ENCODE results near the gene MORN3. TPM values are rescaled to one million over a fixed set of nuclear protein-coding genes. Genes with fewer than 3 reads are reported as not detected.
A peak's percentile ranks its signal among the peaks of the same experiment; 100 is the strongest.
"Not testable (repeated sequence)": the region's sequence is repeated elsewhere in the genome, so short reads cannot be mapped to it uniquely, and the experiment has no call there.

MORN3 gene
- polyA plus RNA-seq, 2 of the 4 experiments (the other 2 are of a cell fraction): 0.17 to 0.47 TPM

- Histone ChIP-seq H3K4me1 (peaks cover 6% of the 10 kb centered on the region; the same call in 1 of the 3 replicates), H3K4me2 (no peak overlapping the region), H3K27ac (no peak overlapping the region), H3K9me3 (no peaks in the 10 kb centered on the region), H3K4me3 (no peak overlapping the region)
- WGBS (ENCODE audit: missing lambda C conversion rate): 98% methylated on average over 2 of the region's 2 CpGs
- FAIRE-seq (no peak), ATAC-seq (no peak), DNase-seq (ENCODE audit: low read depth in 1 of 2, low spot score in 1 of 2) (no peak)
- ChIA-PET POLR2A (no interaction called here), CTCF (interaction anchor here (0.6 to 26.7 kb wide), 7 partner anchors 9 to 510 kb away, joined by 3 to 509 read pairs (median 5); partner anchors contain the start of gene RHOF)
- TF ChIP-seq TFCP2L1 (CRISPR knock-in tag; IDR thresholded peaks at IDR 0.05): no peak
These were observed 20.0 kb upstream of the MORN3 start for GRCh38 chr12:121689430-121689829.

DNA sequence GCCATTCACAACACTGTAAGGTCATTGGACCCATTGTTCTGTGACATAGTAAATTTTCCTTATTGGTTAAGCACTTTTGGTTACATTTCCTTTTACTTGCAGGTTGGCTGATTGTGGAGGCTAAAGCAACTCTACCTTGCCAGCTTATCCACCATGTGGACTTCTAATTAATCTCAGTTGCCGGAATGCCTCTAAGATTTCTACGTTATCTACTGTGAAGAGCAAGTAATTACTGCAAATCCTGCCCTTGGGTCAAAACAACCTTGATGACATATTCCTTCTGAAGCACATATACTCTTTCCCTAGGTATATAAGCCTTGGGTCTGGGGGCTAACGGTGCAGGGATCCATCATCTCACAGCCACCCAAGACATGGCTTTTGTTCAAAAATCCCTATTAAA is 19.5 kb upstream of the MORN3 start:
- H3K4me3 ChIP-seq: no peak overlapping the region
- ChIA-PET POLR2A (no interaction called here), CTCF (interaction anchor here (2.0 to 26.7 kb wide), 3 partner anchors 9 to 106 kb away, joined by 9 to 509 read pairs (median 322); partner anchors contain the start of gene RHOF)
- WGBS (ENCODE audit: missing lambda C conversion rate): 90% methylated on average over 3 of the region's 3 CpGs
- no peak overlapping the region for H3K4me2 ChIP-seq
- TF ChIP-seq ESRRA (IDR thresholded peaks at IDR 0.05; ENCODE audit: borderline replicate concordance, low read length) (no peak), RNF2 (IDR thresholded peaks at IDR 0.05; ENCODE audit: borderline replicate concordance, low read depth) (no peak), EHMT2 (IDR thresholded peaks at IDR 0.05; ENCODE audit: low read depth) (no peak), CBX2 (IDR thresholded peaks at IDR 0.05; ENCODE audit: borderline replicate concordance, low read depth) (no peak), KDM1A (IDR thresholded peaks at IDR 0.05; ENCODE audit: low read depth) (no peak), FOSB (CRISPR knock-in tag; IDR thresholded peaks at IDR 0.05) (no peak), EP300 (IDR thresholded peaks at IDR 0.05) (no peak), CEBPB (IDR thresholded peaks at IDR 0.05) (no peak), FOSL2 (IDR thresholded peaks at IDR 0.05) (no peak), FOSL2 (CRISPR knock-in tag; IDR thresholded peaks at IDR 0.05) (no peak)
- DNase-seq (ENCODE audit: low read depth in 1 of 2, low spot score in 1 of 2): no peak
- no peak overlapping the region for H3K27ac ChIP-seq
- ATAC-seq: no peak
- no peaks in the 10 kb centered on the region for H3K9me3 ChIP-seq
- no peak for FAIRE-seq
- peaks cover 6% of the 10 kb centered on the region; the same call in 1 of the 3 replicates for H3K4me1 ChIP-seq

DNA sequence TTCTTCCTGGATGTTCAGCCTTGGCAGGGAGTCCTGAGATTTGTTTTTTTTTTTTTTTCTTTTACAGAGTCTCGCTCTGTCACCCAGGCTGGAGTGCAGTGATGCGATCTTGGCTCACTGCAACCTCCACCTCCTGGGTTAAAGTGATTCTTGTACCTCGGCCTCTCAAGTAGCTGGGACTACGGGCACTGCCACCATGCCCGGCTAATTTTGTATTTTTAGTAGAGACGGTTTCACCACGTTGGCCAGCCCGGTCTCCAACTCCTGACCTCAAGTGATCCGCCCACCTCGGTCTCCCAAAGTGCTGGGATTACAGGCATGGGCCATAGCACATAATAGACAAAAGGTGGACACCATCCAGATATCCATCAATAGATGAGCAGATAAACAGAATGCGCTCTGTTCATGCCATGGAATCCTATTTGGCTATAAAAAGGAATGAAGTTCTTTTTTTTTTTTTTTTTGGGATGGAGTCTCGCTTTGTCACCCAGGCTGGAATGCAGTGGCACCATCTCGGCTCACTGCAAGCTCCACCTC is 10.3 kb upstream of the MORN3 start:
- 86% methylated on average over 13 of the region's 13 CpGs for WGBS (ENCODE audit: missing lambda C conversion rate)
- H3K9me3 ChIP-seq; H3K4me1 ChIP-seq; H3K4me2 ChIP-seq; H3K27ac ChIP-seq; POLR2A ChIA-PET; ATAC-seq; DNase-seq (ENCODE audit: low read depth in 1 of 2, low spot score in 1 of 2); FAIRE-seq; H3K4me3 ChIP-seq: not testable (repeated sequence)
- CTCF ChIA-PET: interaction anchor here (0.6 to 26.7 kb wide), 8 partner anchors 9 to 1039 kb away, joined by 3 to 509 read pairs (median 4); partner anchors contain the start of gene MORN3

DNA sequence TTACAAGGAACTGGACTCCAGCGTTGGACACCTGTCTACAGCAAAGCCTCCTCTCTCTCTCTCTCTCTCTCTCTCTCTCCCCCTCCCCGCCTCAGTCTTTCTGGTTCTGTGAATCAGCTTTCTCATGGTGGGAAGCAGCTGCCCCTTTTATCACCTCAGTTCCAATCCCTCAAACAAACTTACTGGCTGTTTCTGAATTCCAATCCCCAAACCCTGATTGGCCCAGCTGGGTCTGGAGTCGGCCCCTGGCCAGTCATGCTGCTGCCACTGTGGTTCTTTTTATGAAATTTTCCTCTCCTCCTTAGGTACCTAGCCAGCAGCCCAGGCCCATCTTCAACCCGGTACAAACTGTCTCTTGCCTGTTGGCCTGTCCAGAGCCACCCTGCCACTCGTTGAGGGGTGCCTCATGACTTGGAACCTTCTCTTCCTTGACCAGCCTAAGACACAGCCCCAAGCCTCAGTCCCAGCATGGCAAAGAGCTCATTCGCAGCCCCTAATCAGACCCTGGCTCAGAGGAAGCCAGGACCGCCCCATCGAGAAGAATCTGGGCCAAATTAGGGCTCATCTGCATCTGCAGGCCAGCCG is 9.4 kb upstream of the MORN3 start:
- DNase-seq (ENCODE audit: low read depth in 1 of 2, low spot score in 1 of 2) (no peak), FAIRE-seq (no peak), ATAC-seq (peak; percentile 13 to 21; a peak in 3 of 6 replicates)
- CTCF ChIA-PET: interaction anchor here (0.7 to 26.7 kb wide), 8 partner anchors 8 to 249 kb away, joined by 3 to 509 read pairs (median 4); partner anchors contain the start of gene MORN3
- H3K4me1 ChIP-seq: no peaks in the 10 kb centered on the region
- POLR2A ChIA-PET: no interaction called here
- WGBS (ENCODE audit: missing lambda C conversion rate): 79% methylated on average over 9 of the region's 9 CpGs
- no peak overlapping the region for H3K27ac ChIP-seq
- H3K4me2 ChIP-seq: no peak overlapping the region
- TF ChIP-seq, protein P1, sequence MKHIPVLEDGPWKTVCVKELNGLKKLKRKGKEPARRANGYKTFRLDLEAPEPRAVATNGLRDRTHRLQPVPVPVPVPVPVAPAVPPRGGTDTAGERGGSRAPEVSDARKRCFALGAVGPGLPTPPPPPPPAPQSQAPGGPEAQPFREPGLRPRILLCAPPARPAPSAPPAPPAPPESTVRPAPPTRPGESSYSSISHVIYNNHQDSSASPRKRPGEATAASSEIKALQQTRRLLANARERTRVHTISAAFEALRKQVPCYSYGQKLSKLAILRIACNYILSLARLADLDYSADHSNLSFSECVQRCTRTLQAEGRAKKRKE (CRISPR knock-in tag; IDR thresholded peaks at IDR 0.05; ENCODE audit: low read depth): no peak
- no peak for TF ChIP-seq JUNB (IDR thresholded peaks at IDR 0.05)
- no peaks in the 10 kb centered on the region for H3K9me3 ChIP-seq
- H3K4me3 ChIP-seq: no peak overlapping the region

DNA sequence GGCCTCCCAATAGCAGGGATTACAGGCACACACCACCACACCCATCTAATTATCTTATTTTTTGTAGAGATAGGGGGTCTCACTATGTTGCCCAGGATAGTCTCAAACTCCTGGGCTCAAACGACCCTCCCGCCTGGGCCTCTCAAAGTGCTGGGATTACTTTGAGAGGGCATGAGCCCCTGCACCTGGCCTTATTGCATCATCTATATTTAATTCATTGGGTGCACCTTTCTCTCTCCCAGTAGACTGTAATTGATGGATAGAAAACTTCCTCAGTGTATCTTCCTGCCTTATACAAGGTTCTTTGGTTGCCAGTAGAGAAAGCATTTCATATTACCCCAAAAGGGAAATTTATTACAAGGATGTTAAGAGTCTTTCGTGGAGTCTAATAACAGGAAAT is 8.9 kb upstream of the MORN3 start:
- H3K4me1 ChIP-seq: no peaks in the 10 kb centered on the region; the same call in 2 of the 3 replicates
- TF ChIP-seq TFCP2L1 (CRISPR knock-in tag; IDR thresholded peaks at IDR 0.05) (no peak), MAFK (IDR thresholded peaks at IDR 0.05; ENCODE audit: partially characterized antibody) (no peak), POLR2A (IDR thresholded peaks at IDR 0.05; ENCODE audit: low read length) (no peak), NFE2L2 (conservative IDR thresholded peaks at IDR 0.05; ENCODE audit: low read length) (no peak), RCOR1 (IDR thresholded peaks at IDR 0.05; ENCODE audit: low read depth, low read length) (no peak), RFX5 (IDR thresholded peaks at IDR 0.05) (no peak)
- H3K9me3 ChIP-seq: no peaks in the 10 kb centered on the region
- 81% methylated on average over 3 of the region's 3 CpGs for WGBS (ENCODE audit: missing lambda C conversion rate)
- H3K4me2 ChIP-seq: no peak overlapping the region
- H3K27ac ChIP-seq: no peak overlapping the region
- DNase-seq (ENCODE audit: low read depth in 1 of 2, low spot score in 1 of 2) (no peak), FAIRE-seq (no peak), ATAC-seq (no peak)
- H3K4me3 ChIP-seq: no peak overlapping the region
- CTCF ChIA-PET: interaction anchor here (1.0 to 9.6 kb wide), 5 partner anchors 8 to 200 kb away, joined by 3 to 126 read pairs (median 4); partner anchors contain the start of gene MORN3
- POLR2A ChIA-PET: no interaction called here
